NCI-H82 treated with DMSO at 0.1 percent for 48 hours (cell line): ENCODE data around the gene MISP3.
A peak's percentile ranks its signal among the peaks of the same experiment; 100 is the strongest.

Experiments
- DNase-seq: peaks from one replicate; lab custom pipeline; 2025; ENCODE audit not compliant: unreplicated experiment; lab: John Stamatoyannopoulos, UW

MISP3 gene

GRCh38 chr19:14078411-14078810 is 5.8 kb downstream of the MISP3 start:
- DNase-seq = no peak

DNA sequence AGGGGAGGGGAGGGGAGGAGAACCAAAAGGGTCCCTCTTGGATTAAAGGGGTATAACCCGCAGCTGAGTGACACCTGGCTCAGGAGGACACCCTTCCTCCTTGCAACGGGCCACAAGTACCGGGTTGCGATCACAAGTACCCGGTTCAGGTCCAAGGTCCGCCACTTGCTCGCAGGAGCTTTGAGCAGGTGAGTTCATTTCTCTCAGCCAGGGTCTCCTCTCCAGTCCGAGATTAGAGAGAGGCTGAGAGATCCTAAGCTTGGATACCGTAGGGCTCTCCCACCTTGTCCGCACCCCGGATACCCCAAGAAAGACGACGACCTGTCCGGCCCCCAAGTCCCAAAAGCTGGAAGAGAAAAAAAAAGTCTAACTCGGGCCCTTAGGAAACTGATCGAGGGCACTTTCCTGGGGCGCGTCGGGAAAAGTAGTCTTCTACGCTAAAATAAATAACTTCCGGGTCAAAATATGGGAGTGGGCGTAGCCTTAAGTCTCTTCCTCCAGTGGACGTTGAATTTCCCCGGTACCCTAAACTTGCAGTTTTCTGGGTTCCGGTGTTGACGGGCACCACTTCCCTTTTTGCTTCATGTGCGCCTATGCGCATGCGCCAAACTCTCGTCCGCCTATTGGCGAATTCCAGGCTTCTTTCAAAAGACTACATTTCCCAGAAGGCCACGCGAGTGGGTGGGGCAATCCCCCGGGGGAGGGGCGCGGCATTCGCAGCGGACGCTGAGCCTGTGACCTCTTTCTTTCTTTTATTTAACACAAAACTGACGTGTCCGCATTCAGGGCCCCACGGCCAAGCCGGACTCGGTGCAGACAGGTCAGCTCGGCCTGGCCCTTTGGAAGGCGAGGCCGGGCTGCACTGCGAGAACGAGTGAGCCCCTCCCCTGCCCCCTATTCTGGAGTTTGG is 8.6 kb downstream of the MISP3 start:
- DNase-seq = peak; percentile 99

DNA sequence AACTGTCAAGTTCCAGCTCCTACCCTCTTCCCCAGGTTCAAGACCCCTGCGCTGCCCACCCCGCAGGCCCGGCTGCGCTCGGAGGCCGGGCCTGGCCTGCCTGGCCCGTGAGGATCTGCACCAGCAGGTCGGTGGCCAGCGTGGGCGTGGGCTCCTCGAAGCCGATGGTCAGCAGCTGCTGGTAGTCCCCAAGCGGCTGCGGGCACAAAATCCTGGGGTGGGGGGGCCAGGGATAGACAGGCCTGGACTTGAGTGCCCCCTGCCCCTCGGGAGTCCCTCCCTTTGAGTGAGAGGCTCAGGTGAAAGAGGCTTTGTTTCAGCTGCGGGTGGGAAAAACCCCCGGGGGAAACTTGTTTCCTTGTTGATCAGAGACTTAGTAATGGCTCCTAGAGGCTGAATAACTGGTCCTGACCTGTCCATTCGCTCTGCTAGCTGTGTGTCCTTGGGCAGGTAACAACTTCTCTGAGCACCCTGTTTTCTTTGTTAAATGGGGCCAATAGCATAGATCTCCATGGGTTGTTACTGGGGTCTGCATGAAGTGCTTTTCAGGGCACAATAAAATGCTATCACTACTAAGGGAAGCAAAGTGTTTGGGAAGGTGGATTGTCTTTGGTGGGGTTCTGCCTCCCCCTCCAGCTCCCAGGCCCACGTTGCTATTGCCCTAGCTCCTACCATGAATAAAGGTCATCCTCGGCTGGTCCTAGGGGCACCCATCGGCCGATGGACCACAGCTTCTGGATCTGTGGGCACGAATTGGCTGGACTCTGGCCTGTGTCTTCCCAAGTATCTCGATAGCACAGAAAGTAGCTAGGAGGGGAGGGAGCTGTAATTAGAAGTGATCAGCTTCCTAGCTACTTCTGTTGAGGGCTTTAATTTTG is 9.4 kb downstream of the MISP3 start:
- no peak for DNase-seq

DNA sequence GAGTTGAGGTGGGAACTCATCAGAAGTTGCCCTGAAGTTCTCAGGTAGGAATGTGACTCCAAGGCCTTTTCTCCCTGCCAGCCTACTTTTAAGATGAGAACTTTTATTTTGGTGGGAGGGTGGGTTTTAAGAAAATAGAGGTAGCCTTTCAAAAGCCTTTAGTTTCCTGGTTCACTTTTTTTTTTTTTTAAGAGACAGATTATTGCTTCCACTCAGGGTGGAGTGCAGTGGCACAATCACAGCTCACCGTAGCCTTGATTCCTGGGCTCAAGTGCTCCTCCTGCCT is 10.0 kb downstream of the MISP3 start:
- no peak for DNase-seq

- no peak for DNase-seq
Measured at GRCh38 chr19:14085309-14085995, 12.9 kb downstream of the MISP3 start, which contains the start of gene C19orf67. Gene C19orf67 (minus strand): TSS chr19:14085783. CDS start chr19:14085627, 156 bp downstream.

DNA sequence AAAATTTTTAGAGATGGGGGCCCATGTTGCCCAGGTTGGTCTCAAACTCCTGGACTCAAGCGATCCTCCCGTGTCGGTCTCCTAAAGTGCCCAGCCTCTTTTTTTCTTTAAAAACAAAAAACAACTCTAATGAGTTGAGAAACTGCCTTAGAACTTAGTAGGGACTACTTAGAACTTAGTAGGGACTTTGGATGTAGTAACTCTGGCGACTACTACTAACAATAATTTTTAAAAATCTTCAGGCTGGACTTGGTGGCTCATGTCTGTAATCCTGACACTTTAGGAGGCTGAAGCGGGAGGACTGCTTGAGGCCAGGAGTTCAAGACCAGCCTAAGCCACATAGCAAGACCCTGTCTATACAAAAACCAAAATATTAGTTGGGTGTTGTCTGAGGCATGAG is 13.5 kb downstream of the MISP3 start:
- no peak for DNase-seq

GRCh38 chr19:14088634-14089411 is 16.2 kb downstream of the MISP3 start:
- no peak for DNase-seq

DNA sequence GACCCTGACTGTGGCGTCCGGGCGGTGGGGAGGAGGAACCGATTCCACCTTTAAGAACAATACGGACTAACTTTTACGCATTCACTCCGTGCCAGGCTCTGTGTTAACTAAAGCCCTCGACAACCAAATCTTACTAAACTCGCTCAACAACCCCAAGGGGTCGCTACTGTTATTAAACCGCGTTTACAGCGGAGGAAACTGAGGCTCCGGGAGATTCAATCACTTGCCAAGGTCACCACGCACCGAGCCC is 16.8 kb downstream of the MISP3 start:
- DNase-seq = no peak

DNA sequence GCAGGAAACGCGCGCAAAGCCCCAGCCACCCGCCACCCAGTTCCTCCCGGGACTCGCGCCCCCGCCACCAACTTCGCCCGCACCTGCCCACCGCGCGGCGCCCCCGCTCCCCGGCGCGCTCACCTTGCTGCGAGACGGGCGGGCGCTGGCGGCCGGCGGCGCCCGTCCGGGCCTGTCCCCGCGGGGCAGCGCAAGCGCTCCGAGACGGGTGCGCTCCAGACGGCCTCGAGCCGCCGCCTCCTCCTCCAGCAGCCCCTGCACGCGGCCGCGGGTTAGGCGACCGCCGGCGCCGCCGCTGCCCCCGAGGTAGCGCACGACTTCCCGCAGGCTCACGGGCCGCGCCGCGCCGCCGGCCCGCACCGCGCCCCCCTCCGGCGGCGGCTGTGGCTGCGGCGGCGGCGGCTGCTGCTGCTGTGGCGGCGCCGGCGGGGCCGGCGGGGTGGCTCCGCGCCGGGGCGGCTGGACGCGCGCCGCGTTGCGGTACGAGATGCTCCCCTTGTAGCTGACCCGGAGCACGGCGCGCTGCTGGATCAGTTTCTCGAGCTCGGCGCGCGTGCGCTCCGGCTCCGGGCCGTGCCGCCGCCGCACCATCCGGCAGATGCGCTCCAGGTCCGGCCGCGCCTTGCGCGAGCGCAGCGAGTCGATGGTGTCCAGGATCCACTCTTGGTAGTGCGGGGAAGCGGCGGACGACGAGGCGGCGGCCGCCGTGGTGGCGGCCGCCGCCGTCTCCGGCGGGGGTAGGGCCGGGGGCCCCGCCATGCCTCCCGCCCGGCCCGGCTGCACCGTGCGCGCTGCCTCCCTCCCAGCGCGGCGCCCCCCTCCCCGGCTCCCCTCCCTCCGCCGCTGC is 17.3 kb downstream of the MISP3 start:
- DNase-seq = no peak

DNA sequence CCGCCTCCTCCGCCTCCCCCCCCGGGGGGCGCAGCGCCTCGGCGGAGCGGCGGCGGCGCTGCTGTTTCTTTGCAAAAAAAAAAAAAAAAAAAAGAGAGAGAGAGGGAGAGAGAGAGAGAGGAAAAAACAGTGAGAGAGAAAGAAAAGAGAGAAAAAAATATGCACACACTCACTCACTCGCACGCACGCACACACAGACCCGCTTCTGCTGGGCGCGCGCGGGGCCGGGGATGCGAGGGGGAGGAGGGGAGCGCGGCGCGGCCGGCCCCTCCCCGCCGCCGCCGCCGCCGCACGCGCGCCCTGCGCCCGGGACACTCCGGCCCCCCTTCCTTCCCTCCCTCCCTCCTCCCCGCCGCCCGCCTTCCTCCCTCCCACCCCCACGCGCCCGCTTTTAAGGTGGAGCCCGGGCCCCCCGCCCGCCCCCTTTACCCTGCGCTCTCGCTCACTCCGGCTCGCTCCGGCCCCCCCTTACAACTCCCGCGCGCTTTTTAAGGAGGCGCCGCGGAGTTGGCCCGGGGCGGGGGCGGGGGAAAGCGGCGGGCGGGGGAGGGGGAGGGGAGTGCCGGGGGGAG is 18.0 kb downstream of the MISP3 start, which contains the start of gene SAMD1:
Gene SAMD1, minus strand, starts transcription at position 243 of the 572 bp plus-strand sequence.
- DNase-seq = peak; percentile 88

GRCh38 chr19:14091081-14091812 is 18.7 kb downstream of the MISP3 start:
- DNase-seq = peak; percentile 65

DNA sequence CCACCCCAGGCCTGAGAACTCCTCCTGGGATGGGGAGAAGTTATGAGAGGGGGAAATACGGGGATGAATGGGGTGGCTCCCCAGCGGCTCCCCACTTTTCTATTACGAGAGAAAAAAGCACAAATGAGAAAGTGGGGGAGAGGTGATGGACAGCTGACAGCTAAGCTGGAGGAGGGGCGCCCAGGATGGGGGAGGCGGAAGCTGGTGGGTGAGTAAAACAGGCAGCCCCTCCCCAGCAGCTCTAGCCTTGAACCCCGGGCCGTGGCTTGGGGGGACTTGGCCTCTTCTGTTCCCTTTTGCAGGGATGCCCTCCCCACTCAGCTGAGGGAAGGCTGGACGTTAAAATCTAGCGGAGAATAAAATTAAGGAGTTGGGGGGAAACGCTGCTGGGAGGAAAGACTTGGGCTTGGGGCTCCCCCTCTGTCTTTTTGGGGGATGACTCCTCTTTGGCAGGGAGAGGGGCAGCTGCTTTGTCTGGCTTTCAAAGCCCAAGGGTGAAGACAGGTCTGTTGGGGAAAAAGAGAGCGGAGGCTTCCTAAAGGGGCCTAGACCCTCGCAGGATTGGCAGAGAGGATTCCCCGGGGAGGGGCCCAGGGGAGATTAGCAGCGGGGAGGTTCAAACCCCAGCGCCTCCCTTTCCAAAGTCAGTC is 19.4 kb downstream of the MISP3 start:
- DNase-seq = peak; percentile 51

DNA sequence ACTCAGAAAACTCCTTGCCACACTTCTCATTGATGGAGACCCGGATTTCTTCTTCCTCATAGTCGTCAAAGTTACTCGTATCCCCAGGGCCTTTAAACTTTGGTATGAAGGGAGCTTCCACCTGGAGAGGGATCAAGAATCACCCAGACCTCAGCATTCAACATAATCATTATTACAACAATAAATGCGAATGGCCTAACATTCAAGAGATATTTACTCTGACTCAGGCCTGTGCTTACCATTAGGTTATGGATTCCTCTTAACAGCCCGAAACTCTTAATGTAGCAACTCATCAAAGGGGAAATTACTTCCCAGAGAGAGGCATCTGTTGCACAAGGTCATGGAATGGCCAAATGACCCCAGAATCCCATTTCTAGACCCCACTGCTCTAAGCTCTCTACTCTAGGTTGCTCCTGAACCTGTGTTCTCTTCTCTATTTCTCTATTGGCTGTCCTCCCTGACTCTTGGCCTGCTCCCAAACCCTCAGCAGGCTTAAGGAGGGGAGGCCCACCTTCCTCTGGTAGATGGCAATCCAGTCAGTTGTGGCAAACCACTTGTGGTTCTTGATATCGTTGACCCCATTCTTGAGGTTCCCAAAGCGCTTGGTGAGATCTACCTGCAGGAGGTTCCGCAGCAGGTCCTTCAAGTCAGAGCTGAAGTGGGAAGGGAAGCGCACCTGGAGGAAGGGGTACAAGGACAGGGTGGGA is 20.7 kb downstream of the MISP3 start:
- no peak for DNase-seq

- DNase-seq = no peak
Measured at GRCh38 chr19:14094854-14095253, 22.3 kb downstream of the MISP3 start.

GRCh38 chr19:14096272-14096992 is 23.8 kb downstream of the MISP3 start:
- no peak for DNase-seq

GRCh38 chr19:14097532-14098151 is 25.1 kb downstream of the MISP3 start:
- DNase-seq = no peak
